Measurements from ENCODE around the gene TRAPPC2.

TRAPPC2 gene

DNA sequence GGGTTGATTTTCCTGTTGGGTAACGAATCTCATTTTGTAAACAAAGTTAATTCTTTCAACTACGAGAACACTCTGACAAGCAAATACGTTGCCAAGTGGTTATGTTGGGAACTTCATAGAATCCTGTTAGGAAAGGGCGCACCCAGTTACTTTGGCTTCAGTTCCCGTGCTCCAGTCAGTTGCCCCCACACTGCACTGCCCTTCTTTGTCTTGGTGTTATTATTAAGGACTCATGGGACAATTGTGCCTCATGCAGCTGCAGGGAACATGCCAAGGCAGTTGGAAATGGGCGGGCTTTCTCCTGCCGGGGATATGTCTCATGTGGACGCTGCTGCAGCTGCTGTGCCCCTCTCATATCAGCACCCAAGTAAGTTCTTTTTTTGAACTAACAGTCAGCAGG, 29.1 kb upstream of the TRAPPC2 start:
- H2AFZ ChIP-seq (ENCODE audit: low read length, unreplicated experiment): no peak overlapping the region
- H3K27ac ChIP-seq (ENCODE audit: low read depth, low read length): no peak overlapping the region
- H3K79me2 ChIP-seq (ENCODE audit: control insufficient read depth, insufficient read depth, low read length, unreplicated experiment): no peaks in the 10 kb centered on the region
- no peaks in the 10 kb centered on the region for H3K27me3 ChIP-seq (ENCODE audit: insufficient read depth, low read length)
- no peaks in the 10 kb centered on the region for H3K4me1 ChIP-seq (ENCODE audit: control insufficient read depth, insufficient read depth, low read length, unreplicated experiment)
- H3K4me3 ChIP-seq (ENCODE audit: low read depth, low read length): no peak overlapping the region
- peaks cover 4% of the 10 kb centered on the region for H3K36me3 ChIP-seq (ENCODE audit: insufficient read depth, low read length)

GRCh38 chrX:13761606-13762414, 27.4 kb upstream of the TRAPPC2 start:
- Histone ChIP-seq H3K79me2 (ENCODE audit: control insufficient read depth, insufficient read depth, low read length, unreplicated experiment) (no peaks in the 10 kb centered on the region), H3K4me1 (ENCODE audit: control insufficient read depth, insufficient read depth, low read length, unreplicated experiment) (no peaks in the 10 kb centered on the region), H2AFZ (ENCODE audit: low read length, unreplicated experiment) (no peak overlapping the region), H3K27ac (ENCODE audit: low read depth, low read length) (no peak overlapping the region), H3K4me3 (ENCODE audit: low read depth, low read length) (no peak overlapping the region), H3K36me3 (ENCODE audit: insufficient read depth, low read length) (peaks cover 4% of the 10 kb centered on the region), H3K27me3 (ENCODE audit: insufficient read depth, low read length) (no peaks in the 10 kb centered on the region)

DNA sequence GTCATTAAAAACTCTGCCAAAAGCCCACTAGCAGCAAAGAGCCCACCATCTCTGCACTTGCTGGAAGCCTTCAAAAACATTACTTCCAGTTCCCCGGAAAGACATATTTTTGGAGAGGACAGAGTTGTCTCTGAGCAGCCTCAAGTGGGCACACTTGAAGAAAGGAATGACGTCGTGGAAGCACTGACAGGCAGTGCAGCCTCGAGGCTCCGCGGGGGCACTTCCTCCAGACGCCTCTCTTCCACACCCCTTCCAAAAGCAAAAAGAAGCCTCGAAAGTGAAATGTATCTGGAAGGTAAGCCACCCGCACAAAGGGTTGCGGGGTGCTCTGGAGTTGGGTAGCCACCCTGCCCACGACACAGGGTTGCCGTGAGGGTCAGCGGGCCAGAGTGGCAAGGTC, 26.0 kb upstream of the TRAPPC2 start:
- H3K4me1 ChIP-seq (ENCODE audit: control insufficient read depth, insufficient read depth, low read length, unreplicated experiment): no peaks in the 10 kb centered on the region
- H3K27ac ChIP-seq (ENCODE audit: low read depth, low read length): no peak overlapping the region
- no peak overlapping the region for H3K4me3 ChIP-seq (ENCODE audit: low read depth, low read length)
- H3K79me2 ChIP-seq (ENCODE audit: control insufficient read depth, insufficient read depth, low read length, unreplicated experiment): no peaks in the 10 kb centered on the region
- peaks cover 4% of the 10 kb centered on the region for H3K36me3 ChIP-seq (ENCODE audit: insufficient read depth, low read length)
- no peak overlapping the region for H2AFZ ChIP-seq (ENCODE audit: low read length, unreplicated experiment)
- no peaks in the 10 kb centered on the region for H3K27me3 ChIP-seq (ENCODE audit: insufficient read depth, low read length)

GRCh38 chrX:13759152-13759718, 24.8 kb upstream of the TRAPPC2 start:
- H3K27ac ChIP-seq (ENCODE audit: low read depth, low read length): no peak overlapping the region
- no peak overlapping the region for H3K4me3 ChIP-seq (ENCODE audit: low read depth, low read length)
- H3K4me1 ChIP-seq (ENCODE audit: control insufficient read depth, insufficient read depth, low read length, unreplicated experiment): no peaks in the 10 kb centered on the region
- H2AFZ ChIP-seq (ENCODE audit: low read length, unreplicated experiment): no peak overlapping the region
- H3K79me2 ChIP-seq (ENCODE audit: control insufficient read depth, insufficient read depth, low read length, unreplicated experiment): no peaks in the 10 kb centered on the region
- peaks cover 4% of the 10 kb centered on the region for H3K36me3 ChIP-seq (ENCODE audit: insufficient read depth, low read length)
- no peaks in the 10 kb centered on the region for H3K27me3 ChIP-seq (ENCODE audit: insufficient read depth, low read length)

DNA sequence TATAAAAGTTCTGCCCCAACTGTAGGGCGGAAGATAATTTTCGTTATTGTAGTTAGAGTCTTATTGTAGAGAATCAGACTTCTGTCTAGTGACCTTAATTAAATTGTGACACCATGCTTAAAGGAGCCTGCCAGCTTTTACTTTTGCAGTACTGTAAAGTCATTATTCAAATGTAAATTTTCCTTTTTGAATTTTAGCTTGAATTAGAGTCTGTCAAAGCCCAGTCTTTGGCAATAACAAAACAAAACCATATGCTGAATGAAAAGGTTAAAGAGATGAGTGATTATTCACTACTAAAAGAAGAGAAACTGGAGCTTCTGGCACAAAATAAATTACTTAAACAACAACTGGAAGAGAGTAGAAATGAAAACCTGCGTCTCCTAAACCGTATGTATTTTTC, 22.0 kb upstream of the TRAPPC2 start:
- H3K27ac ChIP-seq (ENCODE audit: low read depth, low read length): no peak overlapping the region
- no peaks in the 10 kb centered on the region; the same call in 1 of the 2 replicates for H3K36me3 ChIP-seq (ENCODE audit: insufficient read depth, low read length)
- peaks cover 3% of the 10 kb centered on the region for H3K79me2 ChIP-seq (ENCODE audit: control insufficient read depth, insufficient read depth, low read length, unreplicated experiment)
- no peak overlapping the region for H3K4me3 ChIP-seq (ENCODE audit: low read depth, low read length)
- H3K27me3 ChIP-seq (ENCODE audit: insufficient read depth, low read length): no peaks in the 10 kb centered on the region
- no peak overlapping the region for H2AFZ ChIP-seq (ENCODE audit: low read length, unreplicated experiment)
- no peaks in the 10 kb centered on the region for H3K4me1 ChIP-seq (ENCODE audit: control insufficient read depth, insufficient read depth, low read length, unreplicated experiment)

DNA sequence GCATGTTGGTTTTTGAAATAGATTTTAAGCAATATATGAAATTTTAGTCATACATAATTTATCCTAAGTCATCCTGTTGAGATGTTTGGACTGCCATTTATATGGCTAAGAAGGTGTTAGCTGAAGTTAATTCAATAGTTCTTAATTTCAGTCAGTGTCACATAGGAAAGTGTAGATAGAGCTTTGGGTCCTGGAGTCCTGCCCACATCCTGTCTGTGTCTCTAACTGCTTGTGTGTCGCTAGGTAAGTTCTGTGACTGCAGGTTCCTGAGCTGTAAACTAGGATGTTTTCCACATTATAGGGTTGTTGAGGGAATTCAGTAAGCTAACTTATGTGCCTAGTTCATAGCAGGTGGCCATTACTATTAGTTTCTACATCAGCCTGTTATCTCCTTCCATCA, 20.8 kb upstream of the TRAPPC2 start:
- Histone ChIP-seq H3K4me1 (ENCODE audit: control insufficient read depth, insufficient read depth, low read length, unreplicated experiment) (no peaks in the 10 kb centered on the region), H3K27me3 (ENCODE audit: insufficient read depth, low read length) (no peaks in the 10 kb centered on the region), H3K4me3 (ENCODE audit: low read depth, low read length) (no peak overlapping the region), H2AFZ (ENCODE audit: low read length, unreplicated experiment) (no peak overlapping the region), H3K36me3 (ENCODE audit: insufficient read depth, low read length) (no peaks in the 10 kb centered on the region; the same call in 1 of the 2 replicates), H3K79me2 (ENCODE audit: control insufficient read depth, insufficient read depth, low read length, unreplicated experiment) (peaks cover 3% of the 10 kb centered on the region), H3K27ac (ENCODE audit: low read depth, low read length) (no peak overlapping the region)

GRCh38 chrX:13754765-13755164, 20.3 kb upstream of the TRAPPC2 start:
- Histone ChIP-seq H3K27me3 (ENCODE audit: insufficient read depth, low read length) (no peaks in the 10 kb centered on the region), H3K79me2 (ENCODE audit: control insufficient read depth, insufficient read depth, low read length, unreplicated experiment) (peaks cover 3% of the 10 kb centered on the region), H2AFZ (ENCODE audit: low read length, unreplicated experiment) (no peak overlapping the region), H3K4me1 (ENCODE audit: control insufficient read depth, insufficient read depth, low read length, unreplicated experiment) (no peaks in the 10 kb centered on the region), H3K36me3 (ENCODE audit: insufficient read depth, low read length) (no peaks in the 10 kb centered on the region; the same call in 1 of the 2 replicates), H3K4me3 (ENCODE audit: low read depth, low read length) (no peak overlapping the region), H3K27ac (ENCODE audit: low read depth, low read length) (no peak overlapping the region)

DNA sequence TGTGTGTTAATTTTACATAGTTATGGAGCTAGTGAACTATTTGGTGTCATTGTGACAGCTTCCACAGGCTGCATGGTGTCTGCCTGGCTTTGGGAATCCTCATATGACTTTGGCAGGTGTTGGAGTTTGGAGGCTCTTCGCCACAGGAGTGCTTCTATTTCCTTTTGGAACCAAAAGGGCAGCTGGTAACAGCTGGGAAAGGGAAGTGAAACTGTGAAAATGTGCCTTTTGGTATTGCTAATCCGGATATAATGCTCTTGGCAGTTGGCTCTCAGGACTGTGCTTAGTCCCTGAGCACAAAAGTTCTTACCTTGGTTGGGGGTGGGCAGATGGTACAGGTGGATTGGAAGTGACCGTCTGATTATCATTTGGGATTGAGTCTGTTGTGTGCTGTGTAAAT, 18.2 kb upstream of the TRAPPC2 start:
- Histone ChIP-seq H3K4me1 (ENCODE audit: control insufficient read depth, insufficient read depth, low read length, unreplicated experiment) (no peaks in the 10 kb centered on the region), H3K79me2 (ENCODE audit: control insufficient read depth, insufficient read depth, low read length, unreplicated experiment) (peaks cover 3% of the 10 kb centered on the region), H2AFZ (ENCODE audit: low read length, unreplicated experiment) (no peak overlapping the region), H3K4me3 (ENCODE audit: low read depth, low read length) (no peak overlapping the region), H3K36me3 (ENCODE audit: insufficient read depth, low read length) (peaks cover 4% of the 10 kb centered on the region; the same call in 1 of the 2 replicates), H3K27me3 (ENCODE audit: insufficient read depth, low read length) (no peaks in the 10 kb centered on the region), H3K27ac (ENCODE audit: low read depth, low read length) (no peak overlapping the region)

- Histone ChIP-seq H2AFZ (ENCODE audit: low read length, unreplicated experiment) (no peak overlapping the region), H3K27me3 (ENCODE audit: insufficient read depth, low read length) (no peaks in the 10 kb centered on the region), H3K36me3 (ENCODE audit: insufficient read depth, low read length) (0 out of 2 replicates have a peak, but pooled peaks cover 4% of the 10 kb centered on the region), H3K27ac (ENCODE audit: low read depth, low read length) (no peak overlapping the region), H3K4me3 (ENCODE audit: low read depth, low read length) (no peak overlapping the region), H3K79me2 (ENCODE audit: control insufficient read depth, insufficient read depth, low read length, unreplicated experiment) (peaks cover 3% of the 10 kb centered on the region), H3K4me1 (ENCODE audit: control insufficient read depth, insufficient read depth, low read length, unreplicated experiment) (no peaks in the 10 kb centered on the region)
These were observed 17.7 kb upstream of the TRAPPC2 start for GRCh38 chrX:13752141-13752540.

DNA sequence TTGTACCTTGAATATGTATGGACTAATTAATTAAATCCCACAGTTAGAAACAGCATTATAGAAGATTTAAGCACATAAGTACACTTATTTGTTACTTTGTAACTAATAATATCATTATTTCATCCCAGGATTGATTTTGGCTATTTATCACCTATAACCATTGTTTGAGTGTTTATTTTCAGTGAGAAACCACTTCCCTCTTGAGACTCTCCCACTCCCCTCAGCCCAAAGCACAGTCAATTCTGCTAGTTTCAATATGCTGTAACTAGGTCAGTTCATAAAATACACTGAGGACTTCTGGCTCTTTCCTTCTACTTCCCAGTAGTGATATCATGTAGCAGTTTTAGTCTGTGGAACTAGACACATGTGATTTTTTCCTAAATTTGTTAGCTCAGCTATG, 16.4 kb upstream of the TRAPPC2 start:
- no peaks in the 10 kb centered on the region for H3K4me1 ChIP-seq (ENCODE audit: control insufficient read depth, insufficient read depth, low read length, unreplicated experiment)
- H2AFZ ChIP-seq (ENCODE audit: low read length, unreplicated experiment): no peak overlapping the region
- no peak overlapping the region for H3K27ac ChIP-seq (ENCODE audit: low read depth, low read length)
- H3K4me3 ChIP-seq (ENCODE audit: low read depth, low read length): no peak overlapping the region
- 0 out of 2 replicates have a peak, but pooled peaks cover 7% of the 10 kb centered on the region for H3K36me3 ChIP-seq (ENCODE audit: insufficient read depth, low read length)
- peaks cover 3% of the 10 kb centered on the region for H3K79me2 ChIP-seq (ENCODE audit: control insufficient read depth, insufficient read depth, low read length, unreplicated experiment)
- no peaks in the 10 kb centered on the region for H3K27me3 ChIP-seq (ENCODE audit: insufficient read depth, low read length)

DNA sequence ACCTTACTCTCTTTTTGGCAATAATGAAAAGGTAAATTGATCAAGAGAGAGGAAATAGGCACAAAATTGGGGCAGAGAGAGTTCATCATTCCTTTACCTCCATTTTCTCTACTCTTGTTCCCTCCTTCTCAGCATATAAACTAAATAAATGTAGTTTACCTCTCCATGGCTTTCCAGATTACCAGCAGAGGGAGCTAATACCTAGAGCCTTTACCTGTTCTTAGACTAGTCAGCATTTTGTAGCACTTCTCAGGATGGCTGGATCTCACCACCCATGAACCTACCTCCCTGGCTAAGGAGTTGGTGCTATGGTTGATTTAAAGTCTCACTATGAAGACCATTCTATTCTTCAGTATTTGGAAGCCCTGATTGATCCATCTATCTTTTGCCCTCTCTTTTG, 15.8 kb upstream of the TRAPPC2 start:
- Histone ChIP-seq H3K27ac (ENCODE audit: low read depth, low read length) (no peak overlapping the region), H3K36me3 (ENCODE audit: insufficient read depth, low read length) (0 out of 2 replicates have a peak, but pooled peaks cover 7% of the 10 kb centered on the region), H2AFZ (ENCODE audit: low read length, unreplicated experiment) (no peak overlapping the region), H3K4me3 (ENCODE audit: low read depth, low read length) (no peak overlapping the region), H3K27me3 (ENCODE audit: insufficient read depth, low read length) (no peaks in the 10 kb centered on the region), H3K4me1 (ENCODE audit: control insufficient read depth, insufficient read depth, low read length, unreplicated experiment) (no peaks in the 10 kb centered on the region), H3K79me2 (ENCODE audit: control insufficient read depth, insufficient read depth, low read length, unreplicated experiment) (peaks cover 3% of the 10 kb centered on the region)

Data from ACC112 (cell line).